Hepatocyte (in vitro differentiated cells): ENCODE data around the gene SPIB.
A peak's percentile ranks its signal among the peaks of the same experiment; 100 is the strongest.

Source experiments
- CTCF ChIP-seq: fragments of 200-600 bp; sonication (generic); IDR thresholded peaks from 2 replicates; pipeline ENCODE4 v1.5.1; 2016; ENCODE audit warnings: antibody characterized with exemption, mild to moderate bottlenecking; ENCODE audit not compliant: poor library complexity
- EZH2 ChIP-seq: fragments of 200-600 bp; sonication (generic); IDR thresholded peaks from 2 replicates; pipeline ENCODE4 v1.6.1; 2016; ENCODE audit warnings: antibody characterized with exemption, mild to moderate bottlenecking, borderline replicate concordance

- TF ChIP-seq CTCF (peak; percentile 82), EZH2 (no peak)
Measured at GRCh38 chr19:50461066-50461875, 42.5 kb downstream of the SPIB start.
